Neural cell (in vitro differentiated cells): Measurements from ENCODE around the gene ST6GALNAC1. TPM values are rescaled to one million over a fixed set of nuclear protein-coding genes. Genes with fewer than 3 reads are reported as not detected.
"Not testable (repeated sequence)": the region's sequence is repeated elsewhere in the genome, so short reads cannot be mapped to it uniquely, and the experiment has no call there.

Source experiments
- H2AFZ ChIP-seq: fragments of 200-600, 300-800 bp; sonication (generic), shearing (Covaris generic); 2 replicates; pipeline ENCODE4 v1.6.0; 2014; ENCODE audit warnings: low read depth, mild to moderate bottlenecking, antibody characterized with exemption, low read length, moderate library complexity
- H3F3A ChIP-seq: fragments of 200-600 bp; shearing (Covaris generic); 2 replicates; pipeline ENCODE4 v1.6.1; 2016; ENCODE audit warnings: mild to moderate bottlenecking, moderate library complexity, mixed read lengths, antibody characterized with exemption, low read length; ENCODE audit not compliant: insufficient read depth, poor library complexity, severe bottlenecking
- H3K27ac ChIP-seq: fragments of 200-600, 300-800 bp; sonication (generic), shearing (Covaris generic); 2 replicates; pipeline ENCODE4 v1.5.1; 2014; ENCODE audit warnings: mild to moderate bottlenecking, low read length, moderate library complexity
- H3K27me3 ChIP-seq: fragments of 300-800, 200-600 bp; sonication (generic), shearing (Covaris generic); 2 replicates; pipeline ENCODE4 v1.6.0; 2014; ENCODE audit warnings: mild to moderate bottlenecking, low read depth, low read length, moderate library complexity; ENCODE audit not compliant: insufficient read depth
- H3K36me3 ChIP-seq: fragments of 300-800, 200-600 bp; sonication (generic), shearing (Covaris generic); 2 replicates; pipeline ENCODE4 v1.5.1; 2014; ENCODE audit warnings: mild to moderate bottlenecking, antibody characterized with exemption, low read length, moderate library complexity; ENCODE audit not compliant: insufficient read depth
- H3K4me2 ChIP-seq: fragments of 300-800, 200-600 bp; sonication (generic), shearing (Covaris generic); 2 replicates; pipeline ENCODE4 v1.6.0; 2014; ENCODE audit warnings: mild to moderate bottlenecking, low read length
- H3K4me3 ChIP-seq: fragments of 300-800, 200-600 bp; sonication (generic), shearing (Covaris generic); 2 replicates; pipeline ENCODE4 v1.5.1; 2014; ENCODE audit warnings: mild to moderate bottlenecking, low read length, moderate library complexity
- H3K79me2 ChIP-seq: fragments of 200-600 bp; shearing (Covaris generic); replicated peaks from 2 replicates; pipeline ENCODE4 v1.6.0; 2014; ENCODE audit warnings: mild to moderate bottlenecking, low read length, moderate library complexity; ENCODE audit not compliant: insufficient read depth
- H3K9ac ChIP-seq: fragments of 300-800, 200-600 bp; sonication (generic), shearing (Covaris generic); 2 replicates; pipeline ENCODE4 v1.6.1; 2016; ENCODE audit warnings: mild to moderate bottlenecking, low read length, mixed read lengths
- H3K9me2 ChIP-seq: fragments of 200-600 bp; shearing (Covaris generic); 2 replicates; pipeline ENCODE4 v1.6.1; 2016; ENCODE audit warnings: mild to moderate bottlenecking, low read length, mixed read lengths; ENCODE audit not compliant: insufficient read depth
- H3K9me3 ChIP-seq: fragments of 200-600, 300-800 bp; sonication (generic), shearing (Covaris generic); 2 replicates; pipeline ENCODE4 v1.6.1; 2016; ENCODE audit warnings: mild to moderate bottlenecking, mixed run types, low read length, moderate library complexity, mixed read lengths
- H4K20me1 ChIP-seq: fragments of 200-600 bp; shearing (Covaris generic); 2 replicates; pipeline ENCODE4 v1.6.1; 2016; ENCODE audit warnings: mild to moderate bottlenecking, mixed run types; ENCODE audit not compliant: insufficient read depth
- CTCF ChIP-seq: fragments of 450-650 bp; IDR thresholded peaks from 2 replicates; pipeline ENCODE4 v1.5.1; 2014; ENCODE audit warnings: antibody characterized with exemption, mild to moderate bottlenecking, moderate library complexity; ENCODE audit not compliant: poor library complexity, severe bottlenecking
- EP300 ChIP-seq: fragments of 450-650 bp; conservative IDR thresholded peaks from 2 replicates; pipeline ENCODE4 v1.6.1; 2014; ENCODE audit warnings: antibody characterized with exemption, mild to moderate bottlenecking, moderate library complexity; ENCODE audit not compliant: poor library complexity, severe bottlenecking
- EZH2 ChIP-seq: fragments of 200-600, 300-800 bp; shearing (Covaris generic), sonication (generic); IDR thresholded peaks from 2 replicates; pipeline ENCODE4 v1.6.1; 2014; ENCODE audit warnings: antibody characterized with exemption, low read length, borderline replicate concordance, mild to moderate bottlenecking; ENCODE audit not compliant: insufficient read depth, poor library complexity, severe bottlenecking
- MXI1 ChIP-seq: fragments of 450-650 bp; conservative IDR thresholded peaks from 2 replicates; pipeline ENCODE4 v1.6.1; 2014; ENCODE audit warnings: antibody characterized with exemption, mild to moderate bottlenecking; ENCODE audit not compliant: poor library complexity, severe bottlenecking
- POLR2AphosphoS5 ChIP-seq: IDR thresholded peaks from 2 replicates; pipeline ENCODE4 v1.6.1; 2012
- RAD21 ChIP-seq: fragments of 450-650 bp; conservative IDR thresholded peaks from 2 replicates; pipeline ENCODE4 v1.6.1; 2014; ENCODE audit warnings: antibody characterized with exemption, mild to moderate bottlenecking, moderate library complexity
- REST ChIP-seq: IDR thresholded peaks from 2 replicates; pipeline ENCODE4 v1.6.1; 2012; ENCODE audit warnings: borderline replicate concordance
- SMC3 ChIP-seq: fragments of 450-650 bp; conservative IDR thresholded peaks from 2 replicates; pipeline ENCODE4 v1.6.1; 2014; ENCODE audit warnings: antibody characterized with exemption, mild to moderate bottlenecking, moderate library complexity; ENCODE audit not compliant: poor library complexity
- TAF1 ChIP-seq: IDR thresholded peaks from 2 replicates; pipeline ENCODE4 v1.6.1; 2012; ENCODE audit warnings: low read depth
- polyA plus RNA-seq: library from polyadenylated mRNA; depleted of rRNA; stranded (reverse); fragments of >200 nt; gene quantifications from 2 replicates; pipeline ENCODE4 v1.2.3, GENCODE V29; 2014

ST6GALNAC1 gene
- polyA plus RNA-seq, 1 donor from 2014 or later: not detected

- Histone ChIP-seq H3K4me2 (no peak overlapping the region), H2AFZ (no peak overlapping the region), H3K9me3 (no peaks in the 10 kb centered on the region), H3F3A (no peaks in the 10 kb centered on the region), H3K36me3 (no peaks in the 10 kb centered on the region), H4K20me1 (no peaks in the 10 kb centered on the region), H3K4me3 (no peak overlapping the region), H3K79me2 (no peaks in the 10 kb centered on the region), H3K27ac (no peak overlapping the region), H3K9ac (no peak overlapping the region), H3K27me3 (no peaks in the 10 kb centered on the region), H3K9me2 (no peaks in the 10 kb centered on the region)
- TF ChIP-seq EP300: no peak
- no peak for TF ChIP-seq POLR2AphosphoS5
These were observed 31.8 kb downstream of the ST6GALNAC1 start for GRCh38 chr17:76611758-76612157.

GRCh38 chr17:76611080-76611749 is 32.3 kb downstream of the ST6GALNAC1 start:
- H4K20me1 ChIP-seq, H3K36me3 ChIP-seq, H3F3A ChIP-seq, H3K27me3 ChIP-seq, H3K9me3 ChIP-seq, H3K27ac ChIP-seq, H3K4me2 ChIP-seq, H2AFZ ChIP-seq, H3K9me2 ChIP-seq, H3K4me3 ChIP-seq, H3K9ac ChIP-seq, H3K79me2 ChIP-seq: not testable (repeated sequence)

GRCh38 chr17:76606685-76607084 is 36.9 kb downstream of the ST6GALNAC1 start:
- not testable (repeated sequence) for H3K36me3 ChIP-seq, H3K27ac ChIP-seq, H3K79me2 ChIP-seq, H3K9ac ChIP-seq, H3K4me3 ChIP-seq, H3K4me2 ChIP-seq, H4K20me1 ChIP-seq, H2AFZ ChIP-seq, H3F3A ChIP-seq, H3K9me2 ChIP-seq, H3K27me3 ChIP-seq, H3K9me3 ChIP-seq

- Histone ChIP-seq H3K27ac (no peak overlapping the region), H3K9me2 (no peaks in the 10 kb centered on the region), H3F3A (no peaks in the 10 kb centered on the region), H3K4me2 (no peak overlapping the region), H4K20me1 (no peaks in the 10 kb centered on the region), H3K36me3 (no peaks in the 10 kb centered on the region), H2AFZ (no peak overlapping the region), H3K4me3 (no peak overlapping the region), H3K9ac (no peak overlapping the region), H3K27me3 (no peaks in the 10 kb centered on the region), H3K79me2 (no peaks in the 10 kb centered on the region), H3K9me3 (no peaks in the 10 kb centered on the region)
- TF ChIP-seq EZH2: no peak
- no peak for TF ChIP-seq SMC3
- no peak for TF ChIP-seq MXI1
- TF ChIP-seq POLR2AphosphoS5: no peak
- no peak for TF ChIP-seq REST
- TF ChIP-seq TAF1: no peak
- TF ChIP-seq CTCF: no peak
- no peak for TF ChIP-seq EP300
- TF ChIP-seq RAD21: no peak
These were observed 42.5 kb downstream of the ST6GALNAC1 start for GRCh38 chr17:76601065-76601464.
